Retina (tissue), 1 donor: Measurements from ENCODE around the gene MCF2L2.
"Not testable (repeated sequence)": the region's sequence is repeated elsewhere in the genome, so short reads cannot be mapped to it uniquely, and the experiment has no call there.

ENCODE experiments used
- DNase-seq: peaks from one replicate; pipeline ENCODE4 v3.0.0-alpha.2; 2016

The MCF2L2 gene

GRCh38 chr3:183261151-183261724 is 167.2 kb downstream of the MCF2L2 start:
- DNase-seq = no peak

- no peak for DNase-seq
These were observed 168.1 kb downstream of the MCF2L2 start for GRCh38 chr3:183260167-183260904.

- no peak for DNase-seq
These were observed 168.8 kb downstream of the MCF2L2 start for GRCh38 chr3:183259621-183260020.

GRCh38 chr3:183259087-183259486 is 169.3 kb downstream of the MCF2L2 start:
- no peak for DNase-seq

- DNase-seq = peak; percentile 38
These were observed 173.1 kb downstream of the MCF2L2 start for GRCh38 chr3:183255348-183255730.

- DNase-seq = peak; percentile 83
These were observed 173.7 kb downstream of the MCF2L2 start for GRCh38 chr3:183254487-183255347.

GRCh38 chr3:183253528-183254486 is 174.6 kb downstream of the MCF2L2 start:
- peak; percentile 86 for DNase-seq

- no peak for DNase-seq
These were observed 175.4 kb downstream of the MCF2L2 start, which contains the start of gene B3GNT5 for GRCh38 chr3:183252973-183253527. B3GNT5 (plus strand) TSS chr3:183253253; CDS start chr3:183269799, 16,546 bp downstream.

- DNase-seq = no peak
These were observed 176.2 kb downstream of the MCF2L2 start for GRCh38 chr3:183252118-183252782.

GRCh38 chr3:183249006-183249718 is 179.3 kb downstream of the MCF2L2 start:
- no peak for DNase-seq

GRCh38 chr3:183247011-183247589 is 181.3 kb downstream of the MCF2L2 start:
- no peak for DNase-seq

GRCh38 chr3:183244981-183245476 is 183.4 kb downstream of the MCF2L2 start:
- no peak for DNase-seq

- DNase-seq = no peak
These were observed 184.2 kb downstream of the MCF2L2 start for GRCh38 chr3:183244219-183244618.

GRCh38 chr3:183242431-183242830 is 186.0 kb downstream of the MCF2L2 start:
- DNase-seq = no peak

- no peak for DNase-seq
These were observed 189.4 kb downstream of the MCF2L2 start for GRCh38 chr3:183239046-183239445.

- DNase-seq = no peak
These were observed 194.5 kb downstream of the MCF2L2 start for GRCh38 chr3:183233966-183234365.

- DNase-seq = no peak
These were observed 197.6 kb downstream of the MCF2L2 start for GRCh38 chr3:183230826-183231225.

GRCh38 chr3:183230251-183230650 is 198.2 kb downstream of the MCF2L2 start:
- not testable (repeated sequence) for DNase-seq

- no peak for DNase-seq
These were observed 199.2 kb downstream of the MCF2L2 start for GRCh38 chr3:183229178-183229577.

GRCh38 chr3:183227586-183227985 is 200.8 kb downstream of the MCF2L2 start:
- DNase-seq = no peak
